NK-92 treated with Interleukin-12 subunit alpha and Interleukin-12 subunit beta, amount 100 ng/mL, for 24 hours (cell line): ENCODE results near the gene G6PD.

Source experiments
- DNase-seq: peaks from one replicate; lab custom pipeline; 2025; lab: John Stamatoyannopoulos, UW

Gene G6PD

GRCh38 chrX:154487518-154488290, 58.9 kb downstream of the G6PD start:
- DNase-seq, result no peak

GRCh38 chrX:154486396-154487207, 60.0 kb downstream of the G6PD start, which contains the start of gene UBL4A:
TSS of gene UBL4A (minus strand) at chrX:154486615. CDS start at chrX:154486584, 31 bp downstream.
- peak; percentile 39 for DNase-seq

- DNase-seq, result no peak
Observed at GRCh38 chrX:154486052-154486395, 60.6 kb downstream of the G6PD start.

GRCh38 chrX:154485150-154486051, 61.2 kb downstream of the G6PD start:
- no peak for DNase-seq

GRCh38 chrX:154484255-154485149, 62.1 kb downstream of the G6PD start:
- no peak for DNase-seq

GRCh38 chrX:154483325-154483724, 63.3 kb downstream of the G6PD start:
- DNase-seq, result no peak

- no peak for DNase-seq
Observed at GRCh38 chrX:154482786-154483185, 63.9 kb downstream of the G6PD start.

- no peak for DNase-seq
Observed at GRCh38 chrX:154481911-154482601, 64.6 kb downstream of the G6PD start.
